Measurements from ENCODE around the gene PDK1. TPM values are rescaled to one million over a fixed set of nuclear protein-coding genes. Genes with fewer than 3 reads are reported as not detected.

PDK1 gene
- total RNA-seq: 19.8 and 36.9 TPM in 2 replicates

DNA sequence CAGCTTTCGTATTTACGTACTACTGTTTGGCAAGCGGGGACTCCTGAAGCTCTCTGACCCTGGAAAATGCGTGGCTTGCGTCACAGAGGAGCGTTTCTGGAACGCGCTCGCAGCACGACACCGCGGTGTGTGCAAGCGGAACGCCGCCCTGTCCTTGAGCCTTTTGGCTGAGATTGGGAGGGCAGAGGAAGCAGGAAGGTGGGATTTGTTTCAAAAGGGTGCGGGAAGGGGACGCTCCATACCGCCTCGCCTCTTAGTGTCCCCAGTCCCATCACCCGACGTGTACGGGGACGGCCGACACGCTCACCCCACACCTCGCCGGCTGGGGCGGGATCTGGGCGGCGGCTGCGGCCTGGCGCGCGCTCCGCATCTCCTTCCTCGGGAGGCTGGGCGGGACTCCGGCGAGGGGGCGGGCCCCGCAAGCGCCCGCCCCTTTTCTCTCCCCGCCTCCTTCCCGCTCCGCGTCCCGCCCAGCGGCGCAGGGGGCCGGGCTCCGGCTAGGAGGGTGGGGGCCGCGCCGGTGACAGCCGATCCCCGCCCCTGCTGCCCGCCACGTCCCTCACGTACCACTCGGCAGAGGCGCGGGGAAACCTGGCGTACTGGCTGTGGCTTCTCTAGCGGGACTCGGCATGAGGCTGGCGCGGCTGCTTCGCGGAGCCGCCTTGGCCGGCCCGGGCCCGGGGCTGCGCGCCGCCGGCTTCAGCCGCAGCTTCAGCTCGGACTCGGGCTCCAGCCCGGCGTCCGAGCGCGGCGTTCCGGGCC lies at the start of gene PDK1:
Gene PDK1, plus strand, starts transcription at position 569 of the 762 bp plus-strand sequence. Its CDS starts 61 bp downstream, at position 630.

Other genes with a start within 250 kb of the PDK1 start
- 17.5 and 56.3 TPM in 2 replicates for gene ITGA6, start 128.5 kb upstream of the PDK1 start, total RNA-seq
- 0.66 and 1.2 TPM in 2 replicates for gene RAPGEF4, start 179.8 kb downstream of the PDK1 start, total RNA-seq